T-helper 1 cell treated with Interleukin-12 subunit alpha and Interleukin-12 subunit beta and Interleukin-4 antibody, amounts not matched to agents 30 μg/mL and 1 μg/mL, for 36 hours (primary cell): ENCODE measurements around the gene FAM13A.

Source experiments
- H3K27ac Mint-ChIP-seq: one replicate; pipeline ENCODE4 v1.8.0; 2021; ENCODE audit warnings: mild to moderate bottlenecking, mixed read lengths
- H3K27me3 Mint-ChIP-seq: one replicate; pipeline ENCODE4 v1.8.0; 2021; ENCODE audit warnings: low read depth, mixed read lengths
- H3K36me3 Mint-ChIP-seq: one replicate; pipeline ENCODE4 v1.8.0; 2021; ENCODE audit warnings: low read depth, mixed read lengths
- H3K4me1 Mint-ChIP-seq: one replicate; pipeline ENCODE4 v1.8.0; 2021; ENCODE audit warnings: low read depth, mixed read lengths
- H3K4me3 Mint-ChIP-seq: one replicate; pipeline ENCODE4 v1.8.0; 2021; ENCODE audit warnings: mild to moderate bottlenecking, moderate library complexity, mixed read lengths
- H3K9me3 Mint-ChIP-seq: one replicate; pipeline ENCODE4 v1.8.0; 2021; ENCODE audit warnings: mixed read lengths

FAM13A gene

GRCh38 chr4:88826771-88827170 is 230.2 kb downstream of the FAM13A start:
- Mint-ChIP-seq H3K4me3 (no peak overlapping the region), H3K9me3 (no peaks in the 10 kb centered on the region), H3K27ac (no peak overlapping the region)

DNA sequence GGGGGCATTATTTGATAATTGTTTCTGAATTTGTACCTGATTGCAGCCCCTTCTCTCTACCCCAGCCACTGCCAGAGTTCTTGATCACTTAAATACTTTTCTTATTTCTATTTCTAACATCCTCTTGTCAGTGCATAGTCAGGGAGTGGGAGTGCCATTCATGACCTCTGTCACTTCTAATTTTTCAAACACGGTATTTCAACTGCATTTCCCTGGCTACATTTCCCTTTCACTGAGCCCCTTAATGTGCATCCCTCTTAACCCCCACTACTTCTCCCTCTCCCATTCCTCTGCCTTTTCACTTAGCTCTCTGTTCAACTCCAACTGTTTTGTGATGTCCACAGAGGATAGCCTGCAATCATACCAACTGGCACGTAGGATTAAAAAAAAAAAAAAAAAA is 231.1 kb downstream of the FAM13A start:
- Mint-ChIP-seq H3K36me3 (peaks cover 7% of the 10 kb centered on the region), H3K27me3 (peaks cover 3% of the 10 kb centered on the region), H3K9me3 (no peaks in the 10 kb centered on the region), H3K4me1 (peaks cover 20% of the 10 kb centered on the region), H3K27ac (no peak overlapping the region), H3K4me3 (no peak overlapping the region)

More at GRCh38 chr4:88826771-88827170, 230.2 kb downstream of the FAM13A start:
- peaks cover 6% of the 10 kb centered on the region for H3K36me3 Mint-ChIP-seq
- H3K4me1 Mint-ChIP-seq = peaks cover 18% of the 10 kb centered on the region
- H3K27me3 Mint-ChIP-seq = peaks cover 4% of the 10 kb centered on the region

DNA sequence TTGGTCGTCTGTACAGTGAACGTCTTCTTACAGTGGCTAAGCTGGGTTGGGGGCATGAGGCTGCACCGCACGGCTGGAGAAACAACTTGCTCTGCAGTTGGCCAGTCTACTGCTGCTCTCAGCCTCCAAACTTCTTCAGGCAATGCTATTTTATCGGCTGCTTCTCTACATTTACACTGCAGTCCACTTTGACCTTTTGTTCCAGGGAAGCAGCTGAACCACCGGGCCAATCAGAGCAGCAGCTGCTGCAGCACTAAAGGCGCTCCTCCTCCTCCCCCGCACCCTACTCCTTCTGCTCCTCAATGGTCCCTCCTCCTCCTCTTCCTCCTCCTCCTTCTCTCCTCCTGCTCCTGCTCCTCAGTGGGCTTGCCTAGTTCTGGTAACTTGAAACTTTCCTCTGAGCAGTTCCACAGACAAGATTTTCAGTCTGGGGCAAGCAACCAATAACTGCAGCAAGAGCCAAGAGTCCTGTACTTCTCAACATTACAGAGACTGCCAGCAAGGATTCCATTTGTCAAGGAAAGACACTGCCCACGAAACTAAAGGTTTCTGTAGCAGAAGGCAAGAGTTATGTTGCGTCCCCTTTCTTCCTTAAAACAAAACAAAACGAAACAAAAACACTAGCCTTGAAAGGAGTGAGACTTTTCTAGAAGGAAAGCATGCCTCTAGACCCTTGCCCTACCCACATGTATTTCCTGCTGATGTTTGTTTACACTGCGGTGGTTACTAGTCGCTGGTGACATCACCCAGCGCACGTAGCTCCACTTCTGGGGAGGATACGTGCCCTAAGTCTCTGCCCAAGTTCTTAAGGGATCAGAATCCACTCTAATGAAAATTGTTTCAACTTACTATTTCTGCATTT is 233.7 kb downstream of the FAM13A start:
- H3K4me1 Mint-ChIP-seq = peaks cover 39% of the 10 kb centered on the region
- H3K9me3 Mint-ChIP-seq = no peaks in the 10 kb centered on the region
- peak overlapping the region; percentile 98 for H3K4me3 Mint-ChIP-seq
- H3K27me3 Mint-ChIP-seq = peaks cover 4% of the 10 kb centered on the region
- peaks cover 21% of the 10 kb centered on the region for H3K36me3 Mint-ChIP-seq
- peak overlapping the region; percentile 100 for H3K27ac Mint-ChIP-seq

GRCh38 chr4:88822034-88822789 is 234.8 kb downstream of the FAM13A start:
- Mint-ChIP-seq H3K36me3 (peaks cover 22% of the 10 kb centered on the region), H3K4me3 (peak overlapping the region; percentile 98), H3K4me1 (peaks cover 44% of the 10 kb centered on the region), H3K27ac (peak overlapping the region; percentile 100), H3K9me3 (no peaks in the 10 kb centered on the region), H3K27me3 (peaks cover 5% of the 10 kb centered on the region)

DNA sequence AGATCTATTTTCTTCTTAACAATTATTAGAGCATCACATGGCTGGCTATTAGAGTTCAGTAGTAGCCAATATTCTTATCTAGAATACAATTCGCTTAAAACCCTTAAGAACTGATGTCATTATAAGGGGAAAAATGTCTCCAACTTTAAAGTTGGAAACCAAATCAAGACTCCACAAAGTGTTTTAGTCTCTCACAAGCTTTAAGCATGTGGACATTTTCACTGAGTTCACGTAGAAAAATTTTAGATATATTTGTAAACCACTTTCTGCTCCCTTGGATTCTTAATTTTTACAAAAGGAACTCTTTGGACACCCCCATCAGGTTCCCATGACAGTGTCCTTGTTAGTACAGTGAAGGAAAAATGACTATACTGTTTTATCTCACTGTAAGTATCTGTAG is 235.5 kb downstream of the FAM13A start:
- peaks cover 22% of the 10 kb centered on the region for H3K36me3 Mint-ChIP-seq
- H3K4me1 Mint-ChIP-seq = peaks cover 44% of the 10 kb centered on the region
- peaks cover 9% of the 10 kb centered on the region for H3K27me3 Mint-ChIP-seq
- H3K27ac Mint-ChIP-seq = no peak overlapping the region
- peak overlapping the region; percentile 67 for H3K4me3 Mint-ChIP-seq
- no peaks in the 10 kb centered on the region for H3K9me3 Mint-ChIP-seq

DNA sequence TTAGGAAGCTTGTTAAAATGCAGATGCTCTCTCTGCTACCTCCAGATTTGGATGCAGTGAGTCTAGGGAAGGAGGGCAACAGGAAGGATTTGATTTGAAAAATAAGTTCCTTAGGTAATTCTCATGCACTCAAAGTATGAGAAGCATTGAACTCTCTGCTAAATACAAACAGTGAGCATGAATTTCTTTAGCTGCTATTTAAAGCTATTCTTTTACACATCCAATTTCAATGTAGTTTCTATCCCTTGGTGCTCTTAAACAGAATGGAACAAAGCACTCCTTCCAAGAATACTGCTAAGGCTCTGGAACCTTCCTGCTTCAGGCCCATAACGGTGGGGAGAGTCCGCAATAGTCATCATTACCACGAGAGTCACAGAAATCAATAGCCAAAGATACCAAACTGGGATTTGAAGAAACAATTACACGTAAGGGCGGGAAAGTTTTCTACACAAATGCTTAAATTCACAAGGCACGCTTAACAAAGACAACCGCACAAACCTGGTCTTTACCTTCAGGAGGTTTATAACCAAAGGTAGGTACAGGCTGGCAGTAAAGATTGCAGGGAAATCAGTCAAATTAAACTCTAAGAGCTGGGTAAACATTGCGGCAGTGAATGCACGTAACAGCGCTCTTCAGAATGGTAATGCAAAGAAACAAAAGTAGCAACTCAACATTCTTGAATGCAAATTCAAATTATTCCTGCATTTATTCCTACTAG is 236.1 kb downstream of the FAM13A start:
- Mint-ChIP-seq H3K27ac (peak overlapping the region; percentile 56), H3K4me3 (peak overlapping the region; percentile 88), H3K27me3 (peaks cover 14% of the 10 kb centered on the region), H3K9me3 (no peaks in the 10 kb centered on the region), H3K36me3 (peaks cover 22% of the 10 kb centered on the region), H3K4me1 (peaks cover 44% of the 10 kb centered on the region)

DNA sequence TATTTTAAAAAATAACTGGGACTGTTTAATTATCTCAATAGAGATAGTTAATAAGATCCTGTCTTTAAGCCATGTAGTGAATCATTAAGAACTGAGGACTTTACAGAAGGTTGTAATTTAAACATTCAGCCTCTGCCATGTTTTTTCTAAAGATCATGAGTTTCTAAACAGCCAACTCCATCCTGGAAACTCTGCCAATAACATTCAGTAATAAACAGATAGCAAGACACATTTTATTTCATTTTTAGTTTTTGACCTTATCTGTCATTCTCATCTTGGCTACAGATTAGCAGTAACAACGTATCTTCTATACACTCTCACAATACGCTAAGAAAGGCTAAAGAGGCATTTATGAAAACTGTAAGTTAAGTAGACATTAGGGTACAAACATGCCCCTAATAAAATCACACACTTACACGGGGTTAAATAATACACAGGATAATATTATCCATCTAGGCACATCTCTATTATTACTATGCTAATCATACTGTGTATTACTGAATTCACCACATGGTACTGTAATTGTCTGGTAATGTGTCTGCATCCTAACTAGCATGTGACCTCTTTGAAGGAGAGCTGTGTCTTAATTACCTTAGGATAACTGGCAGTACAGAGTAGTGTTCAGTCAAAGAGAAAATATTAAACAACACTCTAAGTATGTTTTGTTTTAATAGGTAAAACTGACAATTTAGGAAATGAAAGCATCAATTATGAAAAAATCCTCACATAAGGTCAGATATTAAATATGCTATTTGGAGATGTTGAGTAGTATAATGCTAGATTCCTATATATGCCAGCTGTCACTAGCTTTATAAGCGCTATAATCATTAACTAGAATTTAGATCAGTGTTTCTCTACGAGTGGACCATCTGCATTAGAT is 236.9 kb downstream of the FAM13A start:
- peaks cover 22% of the 10 kb centered on the region for H3K36me3 Mint-ChIP-seq
- no peaks in the 10 kb centered on the region for H3K9me3 Mint-ChIP-seq
- no peak overlapping the region for H3K27ac Mint-ChIP-seq
- H3K27me3 Mint-ChIP-seq = peaks cover 18% of the 10 kb centered on the region
- H3K4me3 Mint-ChIP-seq = peak overlapping the region; percentile 88
- peaks cover 44% of the 10 kb centered on the region for H3K4me1 Mint-ChIP-seq

GRCh38 chr4:88818631-88819470 is 238.1 kb downstream of the FAM13A start:
- H3K27me3 Mint-ChIP-seq = peaks cover 22% of the 10 kb centered on the region
- H3K9me3 Mint-ChIP-seq = no peaks in the 10 kb centered on the region
- peak overlapping the region; percentile 40 for H3K4me3 Mint-ChIP-seq
- no peak overlapping the region for H3K27ac Mint-ChIP-seq
- peaks cover 24% of the 10 kb centered on the region for H3K36me3 Mint-ChIP-seq
- H3K4me1 Mint-ChIP-seq = peaks cover 44% of the 10 kb centered on the region

DNA sequence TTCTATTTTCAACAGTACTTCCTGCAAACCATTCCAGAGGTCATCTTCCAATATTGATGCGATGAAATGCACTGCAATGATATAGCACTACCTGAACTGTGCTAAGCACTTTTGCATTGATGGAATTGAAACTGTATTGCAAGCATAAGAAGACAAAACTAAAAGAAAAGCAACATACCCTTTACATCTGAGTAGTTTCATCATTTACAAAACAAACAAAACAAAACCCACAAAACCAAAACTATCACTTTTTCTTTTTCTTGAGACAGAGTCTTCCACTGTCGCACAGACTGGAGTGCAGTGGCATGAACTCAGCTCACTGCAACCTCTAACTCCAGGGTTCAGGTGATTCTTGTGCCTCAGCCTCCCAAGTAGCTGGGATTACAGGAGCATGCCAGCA is 239.2 kb downstream of the FAM13A start:
- Mint-ChIP-seq H3K4me3 (no peak overlapping the region), H3K27ac (no peak overlapping the region), H3K36me3 (peaks cover 22% of the 10 kb centered on the region), H3K9me3 (no peaks in the 10 kb centered on the region), H3K27me3 (peaks cover 22% of the 10 kb centered on the region), H3K4me1 (peaks cover 36% of the 10 kb centered on the region)

DNA sequence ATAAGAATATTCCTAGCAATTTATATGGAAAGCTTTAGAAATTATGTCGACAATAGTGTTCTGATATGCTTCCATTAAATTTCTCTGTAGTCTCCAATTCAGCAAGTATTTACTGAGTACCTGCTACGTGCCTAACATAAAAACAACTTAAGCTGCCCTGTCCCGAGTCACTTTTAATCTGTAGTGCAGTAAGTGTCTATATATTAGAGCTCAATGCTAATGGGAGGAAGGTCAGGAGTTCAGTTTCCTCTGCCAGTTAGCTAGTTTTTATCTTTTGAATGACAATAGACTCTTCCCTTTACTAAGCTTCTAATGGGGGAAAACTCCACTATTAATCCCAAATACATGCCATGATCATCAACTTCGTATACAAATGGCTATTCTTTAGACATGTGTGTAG is 240.6 kb downstream of the FAM13A start:
- Mint-ChIP-seq H3K27ac (no peak overlapping the region), H3K4me1 (peaks cover 29% of the 10 kb centered on the region), H3K27me3 (peaks cover 22% of the 10 kb centered on the region)

GRCh38 chr4:88814043-88814617 is 242.9 kb downstream of the FAM13A start:
- Mint-ChIP-seq H3K36me3 (peaks cover 13% of the 10 kb centered on the region), H3K27ac (no peak overlapping the region), H3K4me1 (peaks cover 16% of the 10 kb centered on the region), H3K4me3 (no peak overlapping the region), H3K27me3 (peaks cover 26% of the 10 kb centered on the region), H3K9me3 (no peaks in the 10 kb centered on the region)

More for the DNA sequence above, 240.6 kb downstream of the FAM13A start:
- no peaks in the 10 kb centered on the region for H3K9me3 Mint-ChIP-seq
- peaks cover 23% of the 10 kb centered on the region for H3K36me3 Mint-ChIP-seq
- no peak overlapping the region for H3K4me3 Mint-ChIP-seq

GRCh38 chr4:88813013-88813412 is 244.0 kb downstream of the FAM13A start:
- Mint-ChIP-seq H3K27ac (no peak overlapping the region), H3K4me1 (peaks cover 5% of the 10 kb centered on the region), H3K4me3 (no peak overlapping the region), H3K27me3 (peaks cover 24% of the 10 kb centered on the region), H3K36me3 (peaks cover 6% of the 10 kb centered on the region), H3K9me3 (no peaks in the 10 kb centered on the region)

DNA sequence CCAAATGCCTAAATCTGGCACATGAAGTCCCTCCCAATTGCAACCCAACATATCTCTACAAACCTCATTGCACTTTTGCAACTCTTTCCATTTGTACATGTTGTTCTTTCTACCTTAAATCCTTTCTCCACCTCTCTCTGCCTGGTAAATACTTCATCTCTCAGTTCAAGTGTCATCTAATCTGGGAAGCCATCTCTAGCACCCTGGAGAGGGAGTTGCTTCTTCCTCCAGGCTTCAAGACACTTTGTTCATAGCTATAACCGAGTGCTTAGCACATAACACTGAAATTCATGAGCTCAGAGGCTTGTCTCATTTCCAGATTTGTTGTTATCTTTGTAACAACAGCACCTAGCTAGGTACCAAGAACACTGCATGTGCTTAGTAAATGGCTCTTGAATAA is 244.6 kb downstream of the FAM13A start:
- Mint-ChIP-seq H3K4me3 (no peak overlapping the region), H3K36me3 (peaks cover 6% of the 10 kb centered on the region), H3K27ac (no peak overlapping the region), H3K4me1 (peaks cover 2% of the 10 kb centered on the region), H3K27me3 (peaks cover 26% of the 10 kb centered on the region), H3K9me3 (no peaks in the 10 kb centered on the region)
